Colonic mucosa (tissue), 4 donors: ENCODE measurements around the gene NPRL2. TPM values are rescaled to one million over a fixed set of nuclear protein-coding genes. Genes with fewer than 3 reads are reported as not detected.

Experiments used
- DNase-seq: peaks from one replicate; pipeline ENCODE4 v3.0.0-alpha.2; 2020
- H3K27ac ChIP-seq: fragments of 200-600 bp; one replicate; pipeline ENCODE4 v1.8.0; 2021
- H3K27me3 ChIP-seq: fragments of 200-600 bp; one replicate; pipeline ENCODE4 v1.8.0; 2021
- H3K36me3 ChIP-seq: fragments of 200-600 bp; one replicate; pipeline ENCODE4 v1.8.0; 2021
- H3K4me1 ChIP-seq: fragments of 200-600 bp; one replicate; pipeline ENCODE4 v1.8.0; 2021; ENCODE audit warnings: mild to moderate bottlenecking
- H3K4me3 ChIP-seq: fragments of 200-600 bp; one replicate; pipeline ENCODE4 v1.8.0; 2021
- H3K9ac ChIP-seq, 2 donors: one replicate each; pipeline ENCODE4 v1.7.0; 2013; ENCODE audit warnings: control low read depth in 2 of 2, low read depth in 2 of 2, low read length in 2 of 2
- H3K9me3 ChIP-seq: fragments of 200-600 bp; one replicate; pipeline ENCODE4 v1.8.0; 2021
- CTCF ChIP-seq: fragments of 200-600 bp; IDR thresholded peaks from one replicate; pipeline ENCODE4 v1.8.0; 2022; ENCODE audit warnings: antibody characterized with exemption, mild to moderate bottlenecking
- intact Hi-C: fragments of 100-400 bp; cut with DNase I; formaldehyde crosslinking; loops from one replicate; pipeline ENCODE4 v1.14.1; 2022
- total RNA-seq, 2 donors: library from RNA; stranded (reverse); fragmentation: NEBNext Ultra II Directional in 1 of 2; extraction: Animal tissue kit (Norgen Biotek cat#: 25700) in 1 of 2; gene quantifications; one replicate each; pipeline ENCODE4 v1.2.1, GENCODE V29; 2021
- donor health status: healthy.
- donor health status: DM: no; HTN: no; CAD: no.
- donor health status: DM: no; HTN: no; CAD: no.

The NPRL2 gene
- total RNA-seq, 2 donors from 2014 or later: 23.2 to 29.6 TPM

- no peak for TF ChIP-seq CTCF
- H3K27me3 ChIP-seq: no peaks in the 10 kb centered on the region
- no peak for DNase-seq
- intact Hi-C loops: no loop called here
- no peaks in the 10 kb centered on the region for H3K36me3 ChIP-seq
- H3K27ac ChIP-seq: no peak overlapping the region
- no peak overlapping the region for H3K4me3 ChIP-seq
- H3K9me3 ChIP-seq: no peaks in the 10 kb centered on the region
- no peak overlapping the region for H3K9ac ChIP-seq
- no peaks in the 10 kb centered on the region for H3K4me1 ChIP-seq
Observed at GRCh38 chr3:50378024-50378423, 27.4 kb upstream of the NPRL2 start.

- Histone ChIP-seq H3K36me3 (no peaks in the 10 kb centered on the region), H3K9me3 (no peaks in the 10 kb centered on the region), H3K27ac (no peak overlapping the region), H3K4me1 (no peaks in the 10 kb centered on the region), H3K27me3 (no peaks in the 10 kb centered on the region), H3K9ac (no peak overlapping the region), H3K4me3 (no peak overlapping the region)
- intact Hi-C loops: no loop called here
- TF ChIP-seq CTCF: no peak
- DNase-seq: no peak
Observed at GRCh38 chr3:50375258-50375931, 24.8 kb upstream of the NPRL2 start.

GRCh38 chr3:50374363-50375257, 24.0 kb upstream of the NPRL2 start:
- Histone ChIP-seq H3K36me3 (no peaks in the 10 kb centered on the region), H3K4me1 (no peaks in the 10 kb centered on the region), H3K27ac (no peak overlapping the region), H3K9ac (no peak overlapping the region), H3K9me3 (no peaks in the 10 kb centered on the region), H3K27me3 (no peaks in the 10 kb centered on the region), H3K4me3 (no peak overlapping the region)
- intact Hi-C loops: no loop called here
- no peak for DNase-seq
- TF ChIP-seq CTCF: no peak

- intact Hi-C loops: no loop called here
- H3K9me3 ChIP-seq: no peaks in the 10 kb centered on the region
- no peak for DNase-seq
- H3K27ac ChIP-seq: no peak overlapping the region
- no peak for TF ChIP-seq CTCF
- no peaks in the 10 kb centered on the region for H3K4me1 ChIP-seq
- H3K9ac ChIP-seq: no peak overlapping the region
- H3K4me3 ChIP-seq: no peak overlapping the region
- no peaks in the 10 kb centered on the region for H3K36me3 ChIP-seq
- H3K27me3 ChIP-seq: no peaks in the 10 kb centered on the region
Observed at GRCh38 chr3:50373146-50374051, 22.8 kb upstream of the NPRL2 start.

- intact Hi-C loops: no loop called here
- no peaks in the 10 kb centered on the region for H3K36me3 ChIP-seq
- no peaks in the 10 kb centered on the region for H3K27me3 ChIP-seq
- no peak overlapping the region for H3K27ac ChIP-seq
- TF ChIP-seq CTCF: no peak
- H3K9me3 ChIP-seq: no peaks in the 10 kb centered on the region
- no peak overlapping the region for H3K9ac ChIP-seq
- no peak overlapping the region for H3K4me3 ChIP-seq
- DNase-seq: peak; percentile 78
- H3K4me1 ChIP-seq: no peaks in the 10 kb centered on the region
Observed at GRCh38 chr3:50372349-50372748, 21.8 kb upstream of the NPRL2 start.
